A549 (cell line): ENCODE data around the gene CCDC97. TPM values are rescaled to one million over a fixed set of nuclear protein-coding genes. Genes with fewer than 3 reads are reported as not detected.

Source experiments
- ATOH8 ChIP-seq: fragments of 250-450 bp; sonication (Bioruptor Pico); IDR thresholded peaks from 2 replicates; pipeline ENCODE4 v1.5.0; 2020; ENCODE audit warnings: low read depth, mild to moderate bottlenecking, moderate library complexity
- BCL3 ChIP-seq: fragments of >200 bp; sonication (Bioruptor Twin); formaldehyde crosslinking; IDR thresholded peaks from 3 replicates; pipeline ENCODE4 v1.6.1; 2016
- BHLHE40 ChIP-seq: IDR thresholded peaks from 2 replicates; pipeline ENCODE4 v1.6.1; 2012; ENCODE audit warnings: low read depth, low read length, inconsistent platforms
- CHD4 ChIP-seq: fragments of 200-600 bp; sonication (generic); IDR thresholded peaks from 2 replicates; pipeline ENCODE4 v1.6.1; 2016; ENCODE audit warnings: antibody characterized with exemption, mild to moderate bottlenecking, borderline replicate concordance
- CTCF ChIP-seq: fragments of >200 bp; sonication (Bioruptor Twin); formaldehyde crosslinking; IDR thresholded peaks from 3 replicates; pipeline ENCODE4 v1.5.1; 2016
- E2F6 ChIP-seq: IDR thresholded peaks from 2 replicates; pipeline ENCODE4 v1.6.1; 2012; ENCODE audit warnings: low read depth, borderline replicate concordance
- ELK1 ChIP-seq: fragments of 150-350 bp; IDR thresholded peaks from 2 replicates; pipeline ENCODE4 v1.6.1; 2014; ENCODE audit warnings: low read depth, mild to moderate bottlenecking, low read length
- ESRRA ChIP-seq: fragments of 150-350 bp; IDR thresholded peaks from 2 replicates; pipeline ENCODE4 v1.6.1; 2014; ENCODE audit warnings: mild to moderate bottlenecking, low read length, borderline replicate concordance
- FOSL2 ChIP-seq, 2 experiments: fragments of 450-650 bp in 1 of 2; fragments of >200 bp in 1 of 2; sonication (Bioruptor Twin) in 1 of 2; formaldehyde crosslinking; IDR thresholded peaks; 2 replicates each; pipeline versions ENCODE4 v1.5.0 to v1.6.1; 2016 to 2020; ENCODE audit warnings: mild to moderate bottlenecking in 1 of 2, moderate library complexity in 1 of 2
- FOXS1 ChIP-seq: fragments of 250-450 bp; sonication (Bioruptor Pico); IDR thresholded peaks from 2 replicates; pipeline ENCODE4 v1.5.0; 2020; ENCODE audit warnings: mild to moderate bottlenecking, moderate library complexity
- GATA3 ChIP-seq: IDR thresholded peaks from 2 replicates; pipeline ENCODE4 v1.6.1; 2012; ENCODE audit warnings: borderline replicate concordance
- HDAC2 ChIP-seq: fragments of 200-600 bp; sonication (generic); IDR thresholded peaks from 2 replicates; pipeline ENCODE4 v1.6.1; 2016
- HES2 ChIP-seq: fragments of >200 bp; sonication (Bioruptor Twin); formaldehyde crosslinking; IDR thresholded peaks from 2 replicates; pipeline ENCODE4 v1.6.1; 2016
- HMGXB4 ChIP-seq: fragments of 250-450 bp; sonication (Bioruptor Pico); IDR thresholded peaks from 2 replicates; pipeline ENCODE4 v1.5.0; 2021; ENCODE audit warnings: mild to moderate bottlenecking, moderate library complexity, borderline replicate concordance
- HOXA7 ChIP-seq: fragments of 250-450 bp; sonication (Bioruptor Pico); IDR thresholded peaks from 2 replicates; pipeline ENCODE4 v1.5.0; 2020; ENCODE audit warnings: mild to moderate bottlenecking, moderate library complexity
- HOXB5 ChIP-seq: fragments of 250-450 bp; sonication (Bioruptor Pico); IDR thresholded peaks from 2 replicates; pipeline ENCODE4 v1.5.0; 2020; ENCODE audit warnings: mild to moderate bottlenecking, moderate library complexity
- JUN ChIP-seq, 2 experiments: fragments of >200 bp; sonication (Bioruptor Twin); formaldehyde crosslinking; IDR thresholded peaks; 2 replicates in 1 of 2; 3 replicates in 1 of 2; pipeline ENCODE4 v1.6.1; 2016 to 2017
- KDM1A ChIP-seq: fragments of 200-600 bp; sonication (generic); IDR thresholded peaks from 2 replicates; pipeline ENCODE4 v1.6.1; 2016; ENCODE audit warnings: low read depth, mild to moderate bottlenecking
- MAFK ChIP-seq: fragments of 450-650 bp; IDR thresholded peaks from 2 replicates; pipeline ENCODE4 v1.6.1; 2014; ENCODE audit not compliant: partially characterized antibody
- MAX ChIP-seq: IDR thresholded peaks from 2 replicates; pipeline ENCODE4 v1.6.1; 2012
- MAZ ChIP-seq: fragments of 150-350 bp; IDR thresholded peaks from 2 replicates; pipeline ENCODE4 v1.6.1; 2014; ENCODE audit warnings: antibody characterized with exemption, low read depth, low read length, borderline replicate concordance
- NFE2L2 ChIP-seq: fragments of 150-350 bp; conservative IDR thresholded peaks from 2 replicates; pipeline ENCODE4 v1.6.1; 2014; ENCODE audit warnings: low read length
- NPAS2 ChIP-seq: fragments of 250-450 bp; sonication (Bioruptor Pico); IDR thresholded peaks from 2 replicates; pipeline ENCODE4 v1.8.0; 2022; ENCODE audit warnings: mild to moderate bottlenecking, moderate library complexity, borderline replicate concordance
- NR3C1 ChIP-seq: fragments of >200 bp; sonication (Bioruptor Twin); formaldehyde crosslinking; IDR thresholded peaks from 3 replicates; pipeline ENCODE4 v1.6.1; 2017
- PHF8 ChIP-seq: fragments of 200-600 bp; sonication (generic); IDR thresholded peaks from 2 replicates; pipeline ENCODE4 v1.6.1; 2016; ENCODE audit warnings: low read depth, mild to moderate bottlenecking, antibody characterized with exemption, moderate library complexity, borderline replicate concordance
- POLR2A ChIP-seq: IDR thresholded peaks from 2 replicates; pipeline ENCODE4 v1.6.1; 2012; ENCODE audit warnings: mild to moderate bottlenecking, low read length
- RCOR1 ChIP-seq: fragments of 150-350 bp; IDR thresholded peaks from 2 replicates; pipeline ENCODE4 v1.6.1; 2014; ENCODE audit warnings: antibody characterized with exemption, low read length, low read depth
- RFX5 ChIP-seq: fragments of 450-650 bp; IDR thresholded peaks from 2 replicates; pipeline ENCODE4 v1.7.1; 2014; ENCODE audit warnings: antibody characterized with exemption, mild to moderate bottlenecking, moderate library complexity
- RNF2 ChIP-seq: fragments of 200-600 bp; sonication (generic); IDR thresholded peaks from 2 replicates; pipeline ENCODE4 v1.6.1; 2016; ENCODE audit warnings: low read depth, mild to moderate bottlenecking, antibody characterized with exemption, moderate library complexity, borderline replicate concordance
- SMC3 ChIP-seq: fragments of >200 bp; sonication (Bioruptor Twin); formaldehyde crosslinking; IDR thresholded peaks from 3 replicates; pipeline ENCODE4 v1.6.1; 2018; ENCODE audit warnings: inconsistent platforms
- TFCP2L1 ChIP-seq: fragments of 250-450 bp; sonication (Bioruptor Pico); IDR thresholded peaks from 2 replicates; pipeline ENCODE4 v1.5.0; 2021; ENCODE audit warnings: mild to moderate bottlenecking
- ZC3H11A ChIP-seq: fragments of 450-650 bp; IDR thresholded peaks from 2 replicates; pipeline ENCODE4 v1.6.1; 2014; ENCODE audit warnings: antibody characterized with exemption, mild to moderate bottlenecking
- ZNF302 ChIP-seq: fragments of 250-450 bp; sonication (Bioruptor Pico); IDR thresholded peaks from 2 replicates; pipeline ENCODE4 v1.9.0; 2021; ENCODE audit warnings: inconsistent platforms, mild to moderate bottlenecking, moderate library complexity
- ZSCAN20 ChIP-seq: fragments of 250-450 bp; sonication (Bioruptor Pico); IDR thresholded peaks from 2 replicates; pipeline ENCODE4 v1.8.0; 2022; ENCODE audit warnings: mild to moderate bottlenecking, moderate library complexity
- polyA plus RNA-seq, 4 experiments: library from polyadenylated mRNA; depleted of rRNA in 3 of 4; stranded (reverse); fragments of >200 nt; fragmentation: RNase III in 1 of 4; extraction: RNeasy Plus Mini Kit Qiagen cat#74134 plus additional on column Dnase treatment in 1 of 4; gene quantifications; 2 replicates in 3 of 4; 3 replicates in 1 of 4; pipeline ENCODE4 v1.2.3, GENCODE V29; 2011 to 2017

CCDC97 gene
- polyA plus RNA-seq, 2 of the 4 experiments (the other 2 are of a cell fraction) = 18.7 to 26.8 TPM

GRCh38 chr19:41263850-41264580 is 46.0 kb upstream of the CCDC97 start, which contains the start of gene HNRNPUL1 (continued):
- TF ChIP-seq KDM1A (no peak), CTCF (peak; percentile 44), HOXB5 (CRISPR knock-in tag) (peak; percentile 91), ATOH8 (peak; percentile 80), ESRRA (peak; percentile 24; the same call in 1 of the 2 replicates), BCL3 (peak; percentile 87; the same call in 1 of the 3 replicates), RFX5 (peak; percentile 91), JUN (IDR thresholded peaks at IDR 0.05) (peak; percentile 84 to 98), HES2 (no peak), HMGXB4 (CRISPR knock-in tag) (peak; percentile 99), NPAS2 (CRISPR knock-in tag) (no peak), GATA3 (peak; percentile 72), POLR2A (peak; percentile 29), ELK1 (no peak), ZNF302 (CRISPR knock-in tag) (no peak), NFE2L2 (0 out of 2 replicates have a peak, but pooled peaks have one; percentile 8), HOXA7 (CRISPR knock-in tag) (no peak), CHD4 (no peak), FOSL2 (IDR thresholded peaks at IDR 0.05) (no peak), FOSL2 (CRISPR knock-in tag; IDR thresholded peaks at IDR 0.05) (peak; percentile 55), RCOR1 (no peak), TFCP2L1 (CRISPR knock-in tag) (peak; percentile 94), MAX (peak; percentile 100), NR3C1 (no peak), E2F6 (peak; percentile 98), FOXS1 (CRISPR knock-in tag) (peak; percentile 80; the same call in 1 of the 2 replicates), SMC3 (peak; percentile 34; the same call in 1 of the 3 replicates), RNF2 (no peak), MAFK (peak; percentile 28), PHF8 (no peak), ZC3H11A (no peak), ZSCAN20 (CRISPR knock-in tag) (no peak), BHLHE40 (peak; percentile 63), HDAC2 (peak; percentile 2; the same call in 1 of the 2 replicates), MAZ (peak; percentile 95; the same call in 1 of the 2 replicates)
